Thyroid gland (tissue), 4 donors: ENCODE measurements around the gene SCAF8.
A peak's percentile ranks its signal among the peaks of the same experiment; 100 is the strongest.

Experiments used
- CTCF ChIP-seq, 6 experiments: fragments of 200-600 bp in 3 of 6; fragments of 450-650 bp in 3 of 6; sonication (generic) in 3 of 6; IDR thresholded peaks; one replicate each; pipeline ENCODE4 v1.5.1; 2016 to 2019; ENCODE audit warnings: antibody characterized with exemption in 6 of 6, mild to moderate bottlenecking in 2 of 6, inconsistent platforms in 1 of 6, moderate library complexity in 1 of 6
- POLR2A ChIP-seq, 2 donors: fragments of 450-650 bp; IDR thresholded peaks; one replicate each; pipeline ENCODE4 v1.6.1; 2017; ENCODE audit warnings: antibody characterized with exemption in 2 of 2, mild to moderate bottlenecking in 2 of 2, moderate library complexity in 1 of 2

GRCh38 chr6:154865291-154865690 lies 132.1 kb downstream of the SCAF8 start:
- TF ChIP-seq CTCF (IDR thresholded peaks at IDR 0.05) = no peak
- peak in 1 of 2 donors; percentile 19 for TF ChIP-seq POLR2A (IDR thresholded peaks at IDR 0.05)
